ENCODE data around the gene HNRNPR. TPM values are rescaled to one million over a fixed set of nuclear protein-coding genes. Genes with fewer than 3 reads are reported as not detected.
"Not testable (repeated sequence)": the region's sequence is repeated elsewhere in the genome, so short reads cannot be mapped to it uniquely, and the experiment has no call there.

Gene HNRNPR
- total RNA-seq: 100 to 1,000 TPM in 1 of 2 donors, 10 to 100 TPM in 1; 95.1 to 117 TPM
- long read RNA-seq, donor 1, full-length matches to known transcripts: 14 of 59 reads
- long read RNA-seq, donor 1, partial matches to known transcripts: 11 of 59 reads
- long read RNA-seq, donor 1, other reads (novel, unspliced or antisense): 34 of 59 reads
- long read RNA-seq, donor 2, full-length matches to known transcripts: 34 of 238 reads
- long read RNA-seq, donor 2, partial matches to known transcripts: 119 of 238 reads
- long read RNA-seq, donor 2, other reads (novel, unspliced or antisense): 85 of 238 reads

GRCh38 chr1:23344111-23344986, at the start of gene HNRNPR:
TSS of gene HNRNPR (minus strand) at chr1:23344284. CDS start at chr1:23341008, 3,276 bp downstream.
- intact Hi-C loops (cut with DNase I): loop anchor here in 1 of 2 donors (10.0 kb wide), 1 partner anchor 60 kb away; no protein-coding TSS in a partner anchor
- DNase-seq (ENCODE audit: low spot score): peak; percentile 100

- intact Hi-C loops (cut with DNase I): no loop called here
- DNase-seq (ENCODE audit: low spot score): peak; percentile 92
Measured at GRCh38 chr1:23393706-23394105, 49.6 kb upstream of the HNRNPR start.

GRCh38 chr1:23392125-23392855, 48.2 kb upstream of the HNRNPR start:
- DNase-seq (ENCODE audit: low spot score): no peak
- intact Hi-C loops (cut with DNase I): no loop called here

- DNase-seq (ENCODE audit: low spot score): no peak
- intact Hi-C loops (cut with DNase I): no loop called here
Measured at GRCh38 chr1:23389837-23390321, 45.8 kb upstream of the HNRNPR start.

- intact Hi-C loops (cut with DNase I): no loop called here
- DNase-seq (ENCODE audit: low spot score): no peak
Measured at GRCh38 chr1:23387494-23387893, 43.4 kb upstream of the HNRNPR start.

- intact Hi-C loops (cut with DNase I): no loop called here
- DNase-seq (ENCODE audit: low spot score): peak; percentile 28
Measured at GRCh38 chr1:23385119-23385621, 41.1 kb upstream of the HNRNPR start.

- intact Hi-C loops (cut with DNase I): no loop called here
- DNase-seq (ENCODE audit: low spot score): peak; percentile 74
Measured at GRCh38 chr1:23384312-23385058, 40.4 kb upstream of the HNRNPR start.

- intact Hi-C loops (cut with DNase I): no loop called here
- DNase-seq (ENCODE audit: low spot score): peak; percentile 62
Measured at GRCh38 chr1:23383577-23384311, 39.7 kb upstream of the HNRNPR start.

GRCh38 chr1:23381233-23381885, 37.3 kb upstream of the HNRNPR start:
- intact Hi-C loops (cut with DNase I): no loop called here
- peak; percentile 8 for DNase-seq (ENCODE audit: low spot score)

- intact Hi-C loops (cut with DNase I): no loop called here
- DNase-seq (ENCODE audit: low spot score): no peak
Measured at GRCh38 chr1:23380719-23381118, 36.6 kb upstream of the HNRNPR start.

- intact Hi-C loops (cut with DNase I); DNase-seq (ENCODE audit: low spot score): not testable (repeated sequence)
Measured at GRCh38 chr1:23380236-23380635, 36.2 kb upstream of the HNRNPR start.

- peak; percentile 87 for DNase-seq (ENCODE audit: low spot score)
- intact Hi-C loops (cut with DNase I): no loop called here
Measured at GRCh38 chr1:23376890-23377811, 33.1 kb upstream of the HNRNPR start.

GRCh38 chr1:23374079-23374735, 30.1 kb upstream of the HNRNPR start:
- intact Hi-C loops (cut with DNase I); DNase-seq (ENCODE audit: low spot score): not testable (repeated sequence)

- peak; percentile 45 for DNase-seq (ENCODE audit: low spot score)
- intact Hi-C loops (cut with DNase I): no loop called here
Measured at GRCh38 chr1:23371987-23372880, 28.1 kb upstream of the HNRNPR start.
